Heart left ventricle (tissue), 16 donors: Measurements from ENCODE around the gene TMEM234. TPM values are rescaled to one million over a fixed set of nuclear protein-coding genes. Genes with fewer than 3 reads are reported as not detected.

Source experiments
- ATAC-seq, 4 donors: fragments of 200-7000 bp; cut with Tn5 transposase; one replicate each; pipeline ENCODE4 v1.9.1; 2020 to 2022; ENCODE audit warnings: moderate library complexity in 4 of 4, mild to moderate bottlenecking in 3 of 4, moderate number of reproducible peaks in 1 of 4
- DNase-seq, 5 donors: peaks; one replicate each; pipeline ENCODE4 v3.0.0-alpha.2; 2020
- H3K27ac ChIP-seq, 12 donors: fragments of 200-600 bp; sonication (generic) in 4 of 12; one replicate each; pipeline versions ENCODE4 v1.5.0 to v1.8.0; 2016 to 2022; ENCODE audit warnings: mild to moderate bottlenecking in 2 of 12
- H3K27me3 ChIP-seq, 9 donors: fragments of 200-600 bp; sonication (generic) in 2 of 9; one replicate each; pipeline versions ENCODE4 v1.5.1 to v1.8.0; 2016 to 2022; ENCODE audit warnings: mild to moderate bottlenecking in 3 of 9
- H3K36me3 ChIP-seq, 9 donors: fragments of 200-600 bp; sonication (generic) in 2 of 9; one replicate each; pipeline versions ENCODE4 v1.5.0 to v1.8.0; 2018 to 2022; ENCODE audit warnings: mild to moderate bottlenecking in 2 of 9
- H3K4me1 ChIP-seq, 12 donors: fragments of 200-600 bp; sonication (generic) in 4 of 12; one replicate each; pipeline versions ENCODE4 v1.5.0 to v1.8.0; 2016 to 2022; ENCODE audit warnings: mild to moderate bottlenecking in 3 of 12
- H3K4me3 ChIP-seq, 12 donors: fragments of 200-600 bp; sonication (generic) in 4 of 12; one replicate each; pipeline versions ENCODE4 v1.5.0 to v1.8.0; 2017 to 2022; ENCODE audit warnings: mild to moderate bottlenecking in 9 of 12, moderate library complexity in 4 of 12
- H3K9me3 ChIP-seq, 12 donors: fragments of 200-600 bp; sonication (generic) in 4 of 12; one replicate each; pipeline versions ENCODE4 v1.5.0 to v1.8.0; 2016 to 2022; ENCODE audit warnings: mild to moderate bottlenecking in 1 of 12
- CTCF ChIP-seq, 12 donors: fragments of 200-600 bp; sonication (generic) in 4 of 12; IDR thresholded peaks; one replicate each; pipeline versions ENCODE4 v1.5.0 to v1.8.0; 2018 to 2022; ENCODE audit warnings: antibody characterized with exemption in 12 of 12, mild to moderate bottlenecking in 5 of 12
- POLR2A ChIP-seq, 2 donors: fragments of 450-650 bp; IDR thresholded peaks; one replicate each; pipeline ENCODE4 v1.6.1; 2017; ENCODE audit warnings: antibody characterized with exemption in 2 of 2, mild to moderate bottlenecking in 2 of 2, moderate library complexity in 2 of 2
- WGBS, 4 donors: extraction: QIAGEN DNeasy Blood & Tissue Kit in 2 of 4; methylation state at CpG; one replicate each; pipeline versions ENCODE4 v1.1.5 to v1.1.7; 2013 to 2018; 5-methylcytosine and 5-hydroxymethylcytosine counted together
- intact Hi-C, 10 donors: fragments of 100-400 bp; cut with DNase I; formaldehyde crosslinking; loops; one replicate each; pipeline versions ENCODE4 v1.11.1 to v1.14.2; 2022
- polyA plus RNA-seq, 2 donors: library from polyadenylated mRNA; stranded (reverse); fragments of 200-250 nt; gene quantifications; one replicate each; pipeline ENCODE4 v1.2.3, GENCODE V29; 2013
- total RNA-seq, 9 donors: library from RNA; depleted of rRNA in 2 of 9; stranded (reverse); fragments of >200 nt in 2 of 9; fragmentation: NEBNext Ultra II Directional in 3 of 9; extraction: Animal tissue kit (Norgen Biotek cat#: 25700) in 3 of 9; gene quantifications; one replicate each; pipeline versions ENCODE4 v1.1.0 to v1.2.4, GENCODE V29; 2016 to 2023
- donor health status: ischemic (EF 13 %, LVEDD 7.1; RV severe dilation, severe dysfunction).
- donor health status: healthy with polysubstance abuse.
- donor health status: DM: no; HTN: yes; CAD: no.
- donor health status: DM: no; HTN: no; CAD: no.
- donor health status: ischemic (EF 25% LVEDD 6.9; RV normal size, moderate dysfunction).
- donor health status: ischemic (EF 25% LVEDD 5.7; RV mildly dilated, moderate dysfunction).
- donor health status: healthy.
- donor health status: DM: yes; HTN: yes; CAD: no.
- donor health status: ischemic (EF 35%, LVEDD 5.7; RV mildly dilated, moderate dysfunction).
- donor health status: nonischemic (EF 11% LVEDD 7.7; RV severe dilation, severe dysfunction).
- donor health status: DM: yes; HTN: yes; CAD: no.
- donor health status: PGD.
- donor health status: ischemic (EF 29% LVEDD 5.4; RV normal size, mild dysfunction).
- donor health status: nonischemic (EF 23%, LVEDD 6.1; RV moderate dilation, normal function).

TMEM234 gene
- total and polyA plus RNA-seq, 11 donors, result 7.7 to 19.8 (median 10.8) TPM

GRCh38 chr1:32205401-32206370, 16.5 kb downstream of the TMEM234 start, which contains the start of gene IQCC:
IQCC (plus strand) TSS chr1:32205671; CDS start chr1:32205682, 11 bp downstream.
- Histone ChIP-seq H3K9me3 (no peaks in the 10 kb centered on the region), H3K36me3 (peaks cover 0 to 6% (median 0%) of the 10 kb centered on the region in 9 donors), H3K27ac (peak within 1 kb of the TSS in 6 of 12 donors; percentile 36 to 68 (median 55)), H3K27me3 (no peaks in the 10 kb centered on the region), H3K4me1 (peaks cover 5 to 40% (median 23%) of the 10 kb centered on the region in 12 donors), H3K4me3 (peak within 1 kb of the TSS; percentile 19 to 82 (median 64))
- intact Hi-C loops, result no loop called here
- TF ChIP-seq CTCF (IDR thresholded peaks at IDR 0.05), result no peak
- peak in 1 of 2 donors; percentile 61 for TF ChIP-seq POLR2A (IDR thresholded peaks at IDR 0.05)
- WGBS, 4 donors, result 1 to 4% (median 2%) methylated on average over 47 to 77 of the region's 77 CpGs
- peak; percentile 49 to 83 (median 76) for ATAC-seq
- DNase-seq, result peak; percentile 86 to 92 (median 87)

GRCh38 chr1:32204943-32205361, 17.2 kb downstream of the TMEM234 start:
- intact Hi-C loops, result no loop called here
- H3K4me3 ChIP-seq, result peak overlapping the region; percentile 19 to 82 (median 64)
- no peaks in the 10 kb centered on the region for H3K27me3 ChIP-seq
- 33 to 42% (median 38%) methylated on average over 24 to 26 of the region's 26 CpGs for WGBS, 4 donors
- no peak for ATAC-seq
- TF ChIP-seq POLR2A (IDR thresholded peaks at IDR 0.05) (no peak), CTCF (IDR thresholded peaks at IDR 0.05) (no peak)
- H3K9me3 ChIP-seq, result no peaks in the 10 kb centered on the region
- peaks cover 0 to 6% (median 0%) of the 10 kb centered on the region in 9 donors for H3K36me3 ChIP-seq
- H3K4me1 ChIP-seq, result peaks cover 5 to 47% (median 26%) of the 10 kb centered on the region in 12 donors
- peak overlapping the region in 6 of 12 donors; percentile 36 to 68 (median 55) for H3K27ac ChIP-seq
- DNase-seq, result no peak

- Histone ChIP-seq H3K4me1 (peaks cover 5 to 56% (median 34%) of the 10 kb centered on the region in 12 donors), H3K4me3 (peak overlapping the region; percentile 39 to 78 (median 66)), H3K27me3 (no peaks in the 10 kb centered on the region), H3K36me3 (peaks cover 0 to 27% (median 19%) of the 10 kb centered on the region in 9 donors), H3K27ac (peak overlapping the region; percentile 37 to 93 (median 86)), H3K9me3 (no peaks in the 10 kb centered on the region)
- ATAC-seq (peak; percentile 32 to 66 (median 47)), DNase-seq (peak; percentile 77 to 85 (median 79))
- WGBS, 4 donors, result 1 to 2% (median 1%) methylated on average over 22 to 26 of the region's 26 CpGs
- TF ChIP-seq POLR2A (IDR thresholded peaks at IDR 0.05), result no peak
- peak in 3 of 12 donors; percentile 11 to 29 (median 27) for TF ChIP-seq CTCF (IDR thresholded peaks at IDR 0.05)
- intact Hi-C loops, result loop anchor here in 1 of 10 donors (2.0 kb wide), 1 partner anchor 20 kb away; no protein-coding TSS in a partner anchor
Measured at GRCh38 chr1:32201011-32201855, 20.9 kb downstream of the TMEM234 start.
